GM12878 (cell line): Measurements from ENCODE around the gene TNFSF4. TPM values are rescaled to one million over a fixed set of nuclear protein-coding genes. Genes with fewer than 3 reads are reported as not detected.

Source experiments
- ATAC-seq: fragments of 200-7000 bp; cut with Tn5 transposase; 3 replicates; pipeline ENCODE4 v1.9.1; 2020; ENCODE audit warnings: mild to moderate bottlenecking, moderate library complexity
- BruUV-seq: library from RNA; stranded (reverse); fragments of 400-500 nt; replicated peaks from 2 replicates; lab custom pipeline; 2021; lab: Mats Ljungman, UMichigan
- CTCF ChIA-PET: fragments of 300-600 bp; sonication (Branson Sonifier 250); formaldehyde crosslinking; extraction: SDS; loops from one replicate; lab custom pipeline; 2021; ENCODE audit warnings: inconsistent platforms; lab: Yijun Ruan, JAX
- POLR2A ChIA-PET: fragments of 350-600 bp; formaldehyde crosslinking; extraction: SDS; loops from one replicate; lab custom pipeline; 2021; ENCODE audit warnings: inconsistent platforms; lab: Charles Lee
- RAD21 ChIA-PET: fragments of 300-600 bp; sonication (Branson Sonifier 250); formaldehyde crosslinking; loops from one replicate; lab custom pipeline; 2023; ENCODE audit warnings: antibody characterized with exemption; ENCODE audit not compliant: unreplicated experiment; lab: Charles Lee
- SMC1A ChIA-PET: fragments of 300-600 bp; sonication (Branson Sonifier 250); formaldehyde crosslinking; loops from one replicate; lab custom pipeline; 2023; ENCODE audit not compliant: unreplicated experiment, uncharacterized antibody; lab: Charles Lee
- DNase-seq: peaks from one replicate; pipeline ENCODE4 v3.0.0-alpha.2; 2011; ENCODE audit warnings: low read depth, low spot score
- FAIRE-seq: peaks from 3 replicates; lab custom pipeline; 2011; peaks lifted over from hg19 to GRCh38; lab: Jason Lieb, UNC
- H2AFZ ChIP-seq: 2 replicates; pipeline ENCODE4 v1.6.0; 2011; ENCODE audit warnings: low read depth, low read length, control low read depth; ENCODE audit not compliant: control insufficient read depth
- H3K27ac ChIP-seq: 2 replicates; pipeline ENCODE4 v1.5.1; 2011; ENCODE audit warnings: control low read depth; ENCODE audit not compliant: control insufficient read depth, insufficient read depth
- H3K27me3 ChIP-seq, 2 experiments: replicated peaks in 1 of 2; 2 replicates each; pipeline versions ENCODE4 v1.6.0 to v1.6.1; 2011; ENCODE audit warnings: low read length in 1 of 2; ENCODE audit not compliant: control insufficient read depth in 2 of 2, insufficient read depth in 2 of 2
- H3K36me3 ChIP-seq, 2 experiments: 2 replicates each; pipeline ENCODE4 v1.5.1; 2011; ENCODE audit warnings: low read length in 1 of 2; ENCODE audit not compliant: control insufficient read depth in 2 of 2, insufficient read depth in 2 of 2
- H3K4me1 ChIP-seq: 2 replicates; pipeline ENCODE4 v1.6.1; 2011; ENCODE audit warnings: mild to moderate bottlenecking, low read length, moderate library complexity, mixed read lengths; ENCODE audit not compliant: control insufficient read depth, insufficient read depth
- H3K4me2 ChIP-seq: 2 replicates; pipeline ENCODE4 v1.6.0; 2011; ENCODE audit warnings: control low read depth; ENCODE audit not compliant: control insufficient read depth, insufficient read depth
- H3K4me3 ChIP-seq: fragments of 200-600 bp; sonication (generic); 2 replicates; pipeline ENCODE4 v1.5.1; 2016
- H3K79me2 ChIP-seq: 2 replicates; pipeline ENCODE4 v1.6.0; 2011; ENCODE audit warnings: low read length; ENCODE audit not compliant: control insufficient read depth, insufficient read depth
- H3K9ac ChIP-seq: 2 replicates; pipeline ENCODE4 v1.8.0; 2011; ENCODE audit warnings: low read length, control low read depth, mixed read lengths; ENCODE audit not compliant: control insufficient read depth, insufficient read depth
- H3K9me3 ChIP-seq: replicated peaks from 3 replicates; pipeline ENCODE4 v1.5.1; 2011; ENCODE audit warnings: mild to moderate bottlenecking, low read length; ENCODE audit not compliant: control insufficient read depth, insufficient read depth
- H4K20me1 ChIP-seq: 2 replicates; pipeline ENCODE4 v1.6.0; 2011; ENCODE audit not compliant: control insufficient read depth, insufficient read depth
- ESRRA ChIP-seq: IDR thresholded peaks from 2 replicates; pipeline ENCODE4 v1.6.1; 2012; ENCODE audit warnings: mild to moderate bottlenecking, low read length, improper control_type of control experiment
- IRF4 ChIP-seq: IDR thresholded peaks from 2 replicates; pipeline ENCODE4 v1.6.1; 2011; ENCODE audit warnings: low read depth, low read length
- KDM1A ChIP-seq: fragments of 200-600 bp; sonication (generic); IDR thresholded peaks from 2 replicates; pipeline ENCODE4 v1.6.1; 2016; ENCODE audit warnings: borderline replicate concordance
- MTA3 ChIP-seq: IDR thresholded peaks from 2 replicates; pipeline ENCODE4 v1.6.1; 2012; ENCODE audit warnings: low read length, inconsistent platforms, borderline replicate concordance
- NR2C1 ChIP-seq: fragments of 450-650 bp; IDR thresholded peaks from 2 replicates; pipeline ENCODE4 v1.6.1; 2017; ENCODE audit warnings: antibody characterized with exemption, mild to moderate bottlenecking, moderate library complexity
- POLR2A ChIP-seq: IDR thresholded peaks from 2 replicates; pipeline ENCODE4 v1.6.1; 2011; ENCODE audit warnings: low read depth, mild to moderate bottlenecking, low read length
- RB1 ChIP-seq: fragments of 450-650 bp; formaldehyde crosslinking; IDR thresholded peaks from 2 replicates; pipeline ENCODE4 v1.6.1; 2017; ENCODE audit warnings: mild to moderate bottlenecking, borderline replicate concordance
- RBBP5 ChIP-seq: fragments of 200-600 bp; sonication (generic); conservative IDR thresholded peaks from 2 replicates; pipeline ENCODE4 v1.6.1; 2016
- SMAD1 ChIP-seq: fragments of 450-650 bp; IDR thresholded peaks from 2 replicates; pipeline ENCODE4 v1.6.1; 2018; ENCODE audit warnings: mild to moderate bottlenecking, low read depth; ENCODE audit not compliant: partially characterized antibody
- WGBS: methylation state at CpG from one replicate; pipeline ENCODE4 v1.1.6; 2016; ENCODE audit warnings: low lambda C conversion rate; ENCODE audit not compliant: insufficient replicate concordance, insufficient coverage; ENCODE audit errors: missing lambda C conversion rate; 5-methylcytosine and 5-hydroxymethylcytosine counted together
- in situ Hi-C: fragments of 300-500 bp; cut with MboI; formaldehyde crosslinking; loops from 9 replicates; pipeline ENCODE4 v1.14.3; 2018; ENCODE audit warnings: mixed read lengths
- intact Hi-C: fragments of 100-400 bp; cut with micrococcal nuclease; formaldehyde crosslinking; loops from one replicate; pipeline ENCODE4 v1.14.2; 2022; ENCODE audit not compliant: unreplicated experiment
- polyA plus RNA-seq, 11 experiments: library from polyadenylated mRNA; depleted of rRNA in 4 of 11; unstranded in 6 of 11; stranded (reverse) in 5 of 11; fragments of >200 nt; fragmentation: Nextera tagmentation in 4 of 11; fragmentation: Illumina TruSeq in 1 of 11; extraction: Ambion mirVana in 4 of 11; extraction: Trizol in 1 of 11; gene quantifications; 1 replicate in 1 of 11; 2 replicates in 10 of 11; pipeline versions ENCODE4 v1.2.1 to v1.2.3, GENCODE V29; 2011 to 2016; ENCODE audit warnings: inconsistent platforms in 2 of 11, missing spikeins in 2 of 11, low read depth in 1 of 11
- total RNA-seq, 4 experiments: library from RNA; depleted of rRNA in 3 of 4; stranded (reverse); fragments of >200 nt in 3 of 4; fragmentation: Illumina TruSeq in 1 of 4; extraction: Trizol in 1 of 4; gene quantifications; 2 replicates each; pipeline versions ENCODE4 v1.2.1 to v1.2.3, GENCODE V29; 2013 to 2021
- TF ChIP-seq, protein P1 (sequence below): fragments of 450-650 bp; formaldehyde crosslinking; IDR thresholded peaks from 2 replicates; pipeline ENCODE4 v1.5.0; 2022; ENCODE audit warnings: mild to moderate bottlenecking, missing genetic modification characterization
- TF ChIP-seq, protein P2 (sequence below): fragments of 450-650 bp; IDR thresholded peaks from 2 replicates; pipeline ENCODE4 v1.6.1; 2016; ENCODE audit warnings: mild to moderate bottlenecking

TNFSF4 gene
- total and polyA plus RNA-seq, 10 of the 15 experiments (the other 5 are each of a cell fraction or from before 2014, with no cell fraction given), result 8.1 to 31.0 (median 12.9) TPM

GRCh38 chr1:173213665-173214064 lies 6.5 kb upstream of the TNFSF4 start:
- no peak overlapping the region for H3K9ac ChIP-seq
- H3K9me3 ChIP-seq, result no peaks in the 10 kb centered on the region; the same call in 2 of the 3 replicates
- ChIA-PET SMC1A (interaction anchor here (1.1 to 21.4 kb wide), 10 partner anchors 9 to 854 kb away, joined by 3 to 348 read pairs (median 10); no protein-coding TSS in a partner anchor), CTCF (interaction anchor here (0.6 to 9.7 kb wide), 10 partner anchors 8 to 773 kb away, joined by 3 to 104 read pairs (median 4); no protein-coding TSS in a partner anchor), RAD21 (interaction anchor here (0.6 to 4.3 kb wide), 14 partner anchors 9 to 868 kb away, joined by 3 to 44 read pairs (median 6); no protein-coding TSS in a partner anchor), POLR2A (interaction anchor here (0.7 to 1.5 kb wide), 2 partner anchors 9 to 12 kb away, joined by 4 to 6 read pairs; no protein-coding TSS in a partner anchor)
- no peak for DNase-seq
- no peak overlapping the region for H3K4me2 ChIP-seq
- no peaks in the 10 kb centered on the region for H4K20me1 ChIP-seq
- WGBS, result 100% methylated on average over 1 of the region's 1 CpG
- H3K79me2 ChIP-seq, result no peaks in the 10 kb centered on the region
- no peak overlapping the region for H3K4me3 ChIP-seq
- no peak overlapping the region for H3K27ac ChIP-seq
- H3K27me3 ChIP-seq, result no peaks in the 10 kb centered on the region
- no TSS peak for BruUV-seq
- no peak for ATAC-seq
- in situ Hi-C loops (no loop called here), intact Hi-C loops (loop anchor here (2.0 kb wide), 1 partner anchor 197 kb away; no protein-coding TSS in a partner anchor)
- H3K36me3 ChIP-seq, result no peaks in the 10 kb centered on the region
- H2AFZ ChIP-seq, result no peak overlapping the region
- no peak for FAIRE-seq
- no peak for TF ChIP-seq KDM1A
- TF ChIP-seq POLR2A, result no peak
- no peak for TF ChIP-seq ESRRA
- TF ChIP-seq NR2C1, result no peak
- no peak for TF ChIP-seq MTA3
- no peak for TF ChIP-seq RBBP5
- TF ChIP-seq, protein P1, sequence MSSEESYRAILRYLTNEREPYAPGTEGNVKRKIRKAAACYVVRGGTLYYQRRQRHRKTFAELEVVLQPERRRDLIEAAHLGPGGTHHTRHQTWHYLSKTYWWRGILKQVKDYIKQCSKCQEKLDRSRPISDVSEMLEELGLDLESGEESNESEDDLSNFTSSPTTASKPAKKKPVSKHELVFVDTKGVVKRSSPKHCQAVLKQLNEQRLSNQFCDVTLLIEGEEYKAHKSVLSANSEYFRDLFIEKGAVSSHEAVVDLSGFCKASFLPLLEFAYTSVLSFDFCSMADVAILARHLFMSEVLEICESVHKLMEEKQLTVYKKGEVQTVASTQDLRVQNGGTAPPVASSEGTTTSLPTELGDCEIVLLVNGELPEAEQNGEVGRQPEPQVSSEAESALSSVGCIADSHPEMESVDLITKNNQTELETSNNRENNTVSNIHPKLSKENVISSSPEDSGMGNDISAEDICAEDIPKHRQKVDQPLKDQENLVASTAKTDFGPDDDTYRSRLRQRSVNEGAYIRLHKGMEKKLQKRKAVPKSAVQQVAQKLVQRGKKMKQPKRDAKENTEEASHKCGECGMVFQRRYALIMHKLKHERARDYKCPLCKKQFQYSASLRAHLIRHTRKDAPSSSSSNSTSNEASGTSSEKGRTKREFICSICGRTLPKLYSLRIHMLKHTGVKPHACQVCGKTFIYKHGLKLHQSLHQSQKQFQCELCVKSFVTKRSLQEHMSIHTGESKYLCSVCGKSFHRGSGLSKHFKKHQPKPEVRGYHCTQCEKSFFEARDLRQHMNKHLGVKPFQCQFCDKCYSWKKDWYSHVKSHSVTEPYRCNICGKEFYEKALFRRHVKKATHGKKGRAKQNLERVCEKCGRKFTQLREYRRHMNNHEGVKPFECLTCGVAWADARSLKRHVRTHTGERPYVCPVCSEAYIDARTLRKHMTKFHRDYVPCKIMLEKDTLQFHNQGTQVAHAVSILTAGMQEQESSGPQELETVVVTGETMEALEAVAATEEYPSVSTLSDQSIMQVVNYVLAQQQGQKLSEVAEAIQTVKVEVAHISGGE (CRISPR knock-in tag), result no peak
- no peak for TF ChIP-seq RB1
- no peak for TF ChIP-seq IRF4
- TF ChIP-seq SMAD1, result no peak
- TF ChIP-seq, protein P2, sequence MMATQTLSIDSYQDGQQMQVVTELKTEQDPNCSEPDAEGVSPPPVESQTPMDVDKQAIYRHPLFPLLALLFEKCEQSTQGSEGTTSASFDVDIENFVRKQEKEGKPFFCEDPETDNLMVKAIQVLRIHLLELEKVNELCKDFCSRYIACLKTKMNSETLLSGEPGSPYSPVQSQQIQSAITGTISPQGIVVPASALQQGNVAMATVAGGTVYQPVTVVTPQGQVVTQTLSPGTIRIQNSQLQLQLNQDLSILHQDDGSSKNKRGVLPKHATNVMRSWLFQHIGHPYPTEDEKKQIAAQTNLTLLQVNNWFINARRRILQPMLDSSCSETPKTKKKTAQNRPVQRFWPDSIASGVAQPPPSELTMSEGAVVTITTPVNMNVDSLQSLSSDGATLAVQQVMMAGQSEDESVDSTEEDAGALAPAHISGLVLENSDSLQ, result no peak
- peaks cover 5% of the 10 kb centered on the region for H3K4me1 ChIP-seq
